Measurements from ENCODE around the gene ZNF14.
"Not testable (repeated sequence)": the region's sequence is repeated elsewhere in the genome, so short reads cannot be mapped to it uniquely, and the experiment has no call there.

ZNF14 gene

GRCh38 chr19:19750842-19751790 lies 18.2 kb upstream of the ZNF14 start:
- H3K27me3 Mint-ChIP-seq (ENCODE audit: low read depth), result no peaks in the 10 kb centered on the region
- peaks cover 19% of the 10 kb centered on the region for H3K9me3 Mint-ChIP-seq
- no peak overlapping the region for H3K4me3 Mint-ChIP-seq
- DNase-seq (ENCODE audit: low spot score), result no peak
- no peak overlapping the region for H3K27ac Mint-ChIP-seq
- no peaks in the 10 kb centered on the region for H3K4me1 Mint-ChIP-seq (ENCODE audit: low read depth)
- peaks cover 2% of the 10 kb centered on the region for H3K36me3 Mint-ChIP-seq (ENCODE audit: low read depth)

GRCh38 chr19:19749908-19750841 lies 17.3 kb upstream of the ZNF14 start:
- no peak for DNase-seq (ENCODE audit: low spot score)
- peaks cover 2% of the 10 kb centered on the region for H3K36me3 Mint-ChIP-seq (ENCODE audit: low read depth)
- H3K4me1 Mint-ChIP-seq (ENCODE audit: low read depth), result no peaks in the 10 kb centered on the region
- no peak overlapping the region for H3K27ac Mint-ChIP-seq
- no peaks in the 10 kb centered on the region for H3K27me3 Mint-ChIP-seq (ENCODE audit: low read depth)
- peaks cover 13% of the 10 kb centered on the region for H3K9me3 Mint-ChIP-seq
- H3K4me3 Mint-ChIP-seq, result no peak overlapping the region

- Mint-ChIP-seq H3K9me3 (peaks cover 8% of the 10 kb centered on the region), H3K27me3 (ENCODE audit: low read depth) (no peaks in the 10 kb centered on the region), H3K4me3 (no peak overlapping the region), H3K36me3 (ENCODE audit: low read depth) (peaks cover 2% of the 10 kb centered on the region), H3K27ac (no peak overlapping the region), H3K4me1 (ENCODE audit: low read depth) (no peaks in the 10 kb centered on the region)
- DNase-seq (ENCODE audit: low spot score), result no peak
Observed at GRCh38 chr19:19749117-19749907, 16.4 kb upstream of the ZNF14 start.

GRCh38 chr19:19748249-19748938 lies 15.5 kb upstream of the ZNF14 start:
- no peaks in the 10 kb centered on the region for H3K36me3 Mint-ChIP-seq (ENCODE audit: low read depth)
- no peak overlapping the region for H3K4me3 Mint-ChIP-seq
- no peaks in the 10 kb centered on the region for H3K27me3 Mint-ChIP-seq (ENCODE audit: low read depth)
- peaks cover 8% of the 10 kb centered on the region for H3K9me3 Mint-ChIP-seq
- DNase-seq (ENCODE audit: low spot score), result no peak
- H3K27ac Mint-ChIP-seq, result no peak overlapping the region
- H3K4me1 Mint-ChIP-seq (ENCODE audit: low read depth), result no peaks in the 10 kb centered on the region

DNA sequence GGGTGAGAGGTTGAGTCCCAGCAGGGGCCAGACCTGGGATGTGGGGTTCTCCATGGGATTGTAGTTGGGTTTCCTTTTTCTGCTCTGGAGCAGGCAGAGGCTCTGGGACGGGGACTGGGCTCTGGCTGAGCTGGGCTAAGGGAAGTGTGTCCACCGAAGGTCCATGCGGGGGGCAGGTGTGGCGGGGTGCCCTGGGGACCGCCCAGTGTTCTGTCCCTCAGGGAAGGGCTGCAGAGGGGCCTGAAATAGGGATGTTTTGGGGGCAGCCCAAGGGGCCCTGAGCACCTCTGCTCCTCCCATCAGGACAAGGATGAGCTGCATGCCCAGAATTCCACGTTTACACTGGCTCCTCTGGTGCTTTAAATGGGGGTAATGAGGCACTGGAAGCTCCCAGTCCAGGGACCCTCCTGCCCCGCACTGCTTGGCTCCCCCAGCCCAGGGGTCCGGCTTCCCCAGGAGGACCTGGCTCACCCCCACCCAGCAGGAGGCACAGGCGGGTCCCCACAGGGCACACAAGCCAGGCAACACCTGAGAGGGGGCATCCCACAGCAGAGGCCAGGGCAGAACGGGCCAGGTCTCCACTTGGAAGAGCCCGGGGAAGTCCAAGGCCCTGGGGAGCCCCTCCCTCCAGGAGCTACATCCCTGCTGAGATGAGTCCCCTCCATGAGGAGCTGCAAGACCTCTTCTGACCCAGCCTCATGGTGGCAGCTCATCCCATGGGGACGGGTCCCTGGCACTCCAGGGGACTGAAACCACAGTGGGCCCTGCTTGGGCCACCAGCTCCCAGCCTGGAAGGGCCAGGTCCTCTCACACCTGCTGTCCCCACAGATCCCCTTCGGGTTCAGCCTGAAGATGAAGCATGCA lies 14.7 kb upstream of the ZNF14 start:
- H3K4me1 Mint-ChIP-seq (ENCODE audit: low read depth), result no peaks in the 10 kb centered on the region
- DNase-seq (ENCODE audit: low spot score), result no peak
- no peaks in the 10 kb centered on the region for H3K27me3 Mint-ChIP-seq (ENCODE audit: low read depth)
- H3K36me3 Mint-ChIP-seq (ENCODE audit: low read depth), result no peaks in the 10 kb centered on the region
- H3K9me3 Mint-ChIP-seq, result peaks cover 5% of the 10 kb centered on the region
- no peak overlapping the region for H3K4me3 Mint-ChIP-seq
- H3K27ac Mint-ChIP-seq, result no peak overlapping the region

GRCh38 chr19:19746286-19747213 lies 13.6 kb upstream of the ZNF14 start:
- Mint-ChIP-seq H3K4me3 (no peak overlapping the region), H3K9me3 (peaks cover 3% of the 10 kb centered on the region), H3K27me3 (ENCODE audit: low read depth) (no peaks in the 10 kb centered on the region), H3K27ac (no peak overlapping the region), H3K4me1 (ENCODE audit: low read depth) (no peaks in the 10 kb centered on the region), H3K36me3 (ENCODE audit: low read depth) (no peaks in the 10 kb centered on the region)
- DNase-seq (ENCODE audit: low spot score), result no peak

GRCh38 chr19:19745496-19746285 lies 12.8 kb upstream of the ZNF14 start:
- H3K36me3 Mint-ChIP-seq (ENCODE audit: low read depth), result no peaks in the 10 kb centered on the region
- H3K4me3 Mint-ChIP-seq, result no peak overlapping the region
- no peaks in the 10 kb centered on the region for H3K4me1 Mint-ChIP-seq (ENCODE audit: low read depth)
- H3K9me3 Mint-ChIP-seq, result no peaks in the 10 kb centered on the region
- no peaks in the 10 kb centered on the region for H3K27me3 Mint-ChIP-seq (ENCODE audit: low read depth)
- no peak for DNase-seq (ENCODE audit: low spot score)
- no peak overlapping the region for H3K27ac Mint-ChIP-seq

GRCh38 chr19:19744641-19745040 lies 11.7 kb upstream of the ZNF14 start:
- Mint-ChIP-seq H3K36me3 (ENCODE audit: low read depth) (no peaks in the 10 kb centered on the region), H3K4me3 (no peak overlapping the region), H3K27me3 (ENCODE audit: low read depth) (no peaks in the 10 kb centered on the region), H3K4me1 (ENCODE audit: low read depth) (no peaks in the 10 kb centered on the region), H3K9me3 (no peaks in the 10 kb centered on the region), H3K27ac (no peak overlapping the region)
- no peak for DNase-seq (ENCODE audit: low spot score)

GRCh38 chr19:19743921-19744320 lies 11.0 kb upstream of the ZNF14 start:
- not testable (repeated sequence) for H3K9me3 Mint-ChIP-seq; H3K4me3 Mint-ChIP-seq; DNase-seq (ENCODE audit: low spot score); H3K27me3 Mint-ChIP-seq (ENCODE audit: low read depth); H3K27ac Mint-ChIP-seq; H3K4me1 Mint-ChIP-seq (ENCODE audit: low read depth); H3K36me3 Mint-ChIP-seq (ENCODE audit: low read depth)

GRCh38 chr19:19743176-19743575 lies 10.3 kb upstream of the ZNF14 start:
- Mint-ChIP-seq H3K27me3 (ENCODE audit: low read depth) (no peaks in the 10 kb centered on the region), H3K9me3 (no peaks in the 10 kb centered on the region), H3K4me3 (no peak overlapping the region), H3K36me3 (ENCODE audit: low read depth) (no peaks in the 10 kb centered on the region), H3K27ac (no peak overlapping the region), H3K4me1 (ENCODE audit: low read depth) (no peaks in the 10 kb centered on the region)
- no peak for DNase-seq (ENCODE audit: low spot score)

DNA sequence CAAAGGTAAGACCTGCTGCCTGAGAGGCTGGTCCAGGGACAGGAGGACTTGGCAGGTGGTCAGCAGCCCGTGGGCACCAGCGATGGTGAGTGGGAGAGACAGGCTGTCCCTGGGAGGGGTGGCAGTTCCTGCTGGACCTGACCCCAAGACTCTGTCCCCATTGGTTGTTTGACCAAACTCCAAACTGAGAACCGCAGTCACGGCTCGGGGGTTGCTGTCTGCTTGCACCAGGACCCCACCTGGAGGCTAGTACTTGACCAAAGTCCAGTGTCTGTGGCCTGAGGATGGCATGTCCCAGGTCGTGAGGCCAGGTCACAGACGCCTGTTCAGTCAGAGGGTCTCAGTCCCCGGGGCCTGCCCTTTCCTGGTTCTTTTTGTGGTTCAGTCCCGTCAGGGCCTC lies 9.9 kb upstream of the ZNF14 start:
- Mint-ChIP-seq H3K36me3 (ENCODE audit: low read depth) (no peaks in the 10 kb centered on the region), H3K27me3 (ENCODE audit: low read depth) (no peaks in the 10 kb centered on the region), H3K27ac (no peak overlapping the region), H3K4me1 (ENCODE audit: low read depth) (no peaks in the 10 kb centered on the region), H3K9me3 (no peaks in the 10 kb centered on the region), H3K4me3 (no peak overlapping the region)
- no peak for DNase-seq (ENCODE audit: low spot score)
